HG03520 (cell line): ENCODE results near the gene FBXW4.
A peak's percentile ranks its signal among the peaks of the same experiment; 100 is the strongest.

Source experiments
- ATAC-seq: cut with Tn5 transposase; IDR thresholded peaks from one replicate; pipeline ENCODE4 v1.9.1; 2021; ENCODE audit warnings: mild to moderate bottlenecking, moderate library complexity; ENCODE audit not compliant: unreplicated experiment

The FBXW4 gene

DNA sequence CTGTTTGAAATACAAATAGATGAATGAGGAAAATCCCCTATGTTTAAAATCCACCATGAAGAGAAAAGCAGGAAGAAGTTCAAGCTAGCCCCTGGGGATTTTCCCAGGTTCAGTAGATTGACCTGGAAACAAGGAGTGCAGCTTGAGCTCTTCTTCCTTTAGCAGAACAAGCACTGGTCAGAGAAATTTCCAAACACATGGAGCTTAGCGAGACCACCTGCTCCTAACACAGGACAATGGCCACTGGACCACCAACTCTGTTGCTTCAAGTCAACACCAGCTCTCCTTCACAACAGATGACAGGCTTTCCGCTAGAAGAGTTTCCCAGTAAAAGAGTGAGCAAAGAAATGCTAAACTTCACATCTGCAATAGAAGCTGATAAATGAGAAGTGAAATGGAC lies 9.4 kb upstream of the FBXW4 start:
- no peak for ATAC-seq

- ATAC-seq = no peak
Measured at GRCh38 chr10:101696632-101697031, 1.7 kb upstream of the FBXW4 start.

- ATAC-seq = no peak
Measured at GRCh38 chr10:101695404-101695890, 477 bp upstream of the FBXW4 start.

DNA sequence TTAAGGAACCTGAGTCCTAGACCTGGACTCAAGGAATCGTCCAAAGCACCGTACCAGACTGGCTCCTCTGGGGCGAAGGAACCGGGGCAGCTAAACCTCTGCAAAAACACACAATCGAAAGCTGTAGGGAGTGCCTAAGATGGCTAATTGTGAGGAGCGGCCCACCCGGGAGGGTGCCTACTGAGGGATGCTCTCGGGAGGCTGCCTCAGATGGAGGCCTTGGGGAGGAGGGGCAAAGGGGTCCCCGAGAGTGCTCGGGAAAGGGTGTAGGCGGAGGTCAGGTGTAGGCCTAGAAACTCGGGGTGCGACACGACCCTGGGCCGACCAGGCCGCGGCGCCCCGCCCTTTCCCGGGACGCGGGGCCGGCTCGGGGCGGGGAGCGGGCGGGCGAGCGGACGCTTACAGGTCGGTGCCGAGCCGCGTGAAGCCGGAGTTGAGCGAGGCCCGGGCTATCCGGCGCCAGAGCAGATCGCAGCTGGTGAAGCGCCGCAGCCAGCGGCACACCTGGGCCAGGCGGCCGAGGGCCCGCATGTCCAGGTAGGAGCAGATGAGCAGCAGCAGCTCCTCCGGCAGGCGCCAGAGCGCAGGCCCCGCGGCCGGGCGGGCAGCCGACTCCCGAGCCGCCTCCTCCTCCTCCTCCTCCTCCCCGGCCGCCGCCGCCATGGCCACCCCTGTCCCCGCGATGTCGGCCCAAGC lies 844 bp downstream of the FBXW4 start:
- ATAC-seq = peak; percentile 52

DNA sequence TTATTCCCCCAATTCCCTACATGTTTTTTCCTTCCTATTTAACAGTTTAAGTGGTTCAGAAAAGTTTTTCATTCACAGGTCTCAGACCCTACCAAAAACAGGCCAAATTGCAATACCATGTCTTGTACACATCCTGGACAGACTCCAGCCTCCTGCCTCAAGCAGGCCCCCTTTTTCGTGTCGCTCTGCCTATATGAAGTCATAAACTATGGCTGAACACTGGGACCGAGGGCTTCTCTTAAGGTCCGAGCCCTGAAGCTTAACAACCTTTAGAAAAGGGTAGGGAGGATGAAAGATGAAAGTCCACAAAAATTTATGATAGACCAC lies 1.4 kb downstream of the FBXW4 start:
- ATAC-seq = no peak

GRCh38 chr10:101691081-101691480 lies 3.9 kb downstream of the FBXW4 start:
- no peak for ATAC-seq

- no peak for ATAC-seq
Measured at GRCh38 chr10:101690461-101690860, 4.5 kb downstream of the FBXW4 start.

DNA sequence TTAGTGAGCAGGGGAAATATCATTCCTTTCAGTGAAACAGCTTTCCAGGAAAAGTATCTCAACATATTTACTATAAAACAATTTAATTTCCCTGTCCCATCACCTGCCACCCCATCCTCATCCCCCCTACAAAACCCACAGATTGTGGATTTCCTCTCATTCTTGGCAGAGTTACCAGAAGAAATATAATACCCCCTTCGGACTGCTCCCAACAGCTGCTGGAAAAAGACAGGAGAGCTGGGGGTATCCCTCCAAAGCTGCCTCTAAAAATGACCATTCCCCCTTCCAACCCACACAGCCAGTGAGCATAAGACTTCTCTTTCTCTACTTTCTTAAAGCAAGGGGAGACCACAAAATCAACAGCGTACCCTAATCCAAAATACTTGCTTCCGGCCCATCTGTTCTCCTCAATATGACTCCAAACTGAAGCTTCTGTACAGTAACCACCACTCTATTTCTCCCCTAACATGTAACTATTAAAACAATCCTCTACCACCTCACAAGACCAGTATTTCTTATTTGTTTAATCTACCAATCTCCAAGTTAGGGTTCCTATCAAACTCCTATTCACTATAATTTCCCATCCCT lies 7.8 kb downstream of the FBXW4 start:
- ATAC-seq = no peak

DNA sequence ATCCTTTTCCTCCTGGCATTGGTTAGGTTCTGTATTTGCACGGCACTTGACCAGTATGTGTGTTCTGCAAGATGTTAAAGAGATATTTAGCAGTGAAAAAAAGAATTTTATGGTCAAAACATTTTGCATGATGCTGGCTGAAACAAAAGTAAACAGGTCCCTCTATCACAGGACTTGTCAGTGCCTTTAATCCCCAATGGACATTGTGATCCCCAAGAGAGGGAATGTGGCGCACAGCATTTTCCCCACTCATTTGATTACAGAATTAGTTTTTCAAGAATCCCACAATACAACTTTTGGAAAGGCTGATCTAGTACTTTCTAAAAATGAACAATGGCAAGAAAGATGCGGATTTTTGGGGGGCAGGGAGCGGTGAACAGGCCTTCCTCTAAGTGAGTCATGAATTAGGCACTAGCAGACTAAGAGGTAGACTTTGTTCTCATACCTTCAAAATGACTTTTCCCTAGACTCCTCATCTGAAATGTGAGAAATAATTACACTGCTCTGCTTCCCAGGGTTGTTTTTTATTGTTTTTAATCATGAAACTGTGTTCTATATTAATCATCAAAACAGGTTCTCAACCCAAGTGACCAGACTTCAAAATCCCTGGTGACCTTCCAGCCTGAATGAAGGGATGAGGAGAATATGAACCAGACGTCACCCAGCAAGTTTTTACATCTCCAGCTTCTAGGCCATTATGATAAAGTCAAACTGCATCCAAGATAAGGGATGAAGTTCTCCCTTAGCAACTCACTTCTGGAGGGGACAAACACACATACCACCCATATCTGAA lies 8.6 kb downstream of the FBXW4 start:
- ATAC-seq = no peak

DNA sequence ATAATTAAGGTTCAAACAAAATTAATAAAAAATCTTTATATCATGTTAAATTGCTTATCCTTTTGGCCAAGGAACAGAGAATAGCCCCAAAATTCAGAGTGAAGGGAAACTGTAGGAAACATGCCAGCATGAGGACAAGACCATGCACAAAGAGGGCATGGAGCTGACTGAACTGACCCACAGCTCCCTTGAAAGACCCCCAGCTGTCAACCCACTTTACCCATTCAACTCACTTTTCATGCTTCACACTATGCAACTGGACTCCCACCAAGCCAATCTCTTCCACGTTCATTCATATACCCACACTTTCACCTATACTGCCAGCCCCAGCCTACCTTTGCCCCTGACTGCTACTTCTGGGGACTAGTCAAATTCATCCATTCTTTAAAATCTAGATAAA lies 10.2 kb downstream of the FBXW4 start:
- no peak for ATAC-seq

DNA sequence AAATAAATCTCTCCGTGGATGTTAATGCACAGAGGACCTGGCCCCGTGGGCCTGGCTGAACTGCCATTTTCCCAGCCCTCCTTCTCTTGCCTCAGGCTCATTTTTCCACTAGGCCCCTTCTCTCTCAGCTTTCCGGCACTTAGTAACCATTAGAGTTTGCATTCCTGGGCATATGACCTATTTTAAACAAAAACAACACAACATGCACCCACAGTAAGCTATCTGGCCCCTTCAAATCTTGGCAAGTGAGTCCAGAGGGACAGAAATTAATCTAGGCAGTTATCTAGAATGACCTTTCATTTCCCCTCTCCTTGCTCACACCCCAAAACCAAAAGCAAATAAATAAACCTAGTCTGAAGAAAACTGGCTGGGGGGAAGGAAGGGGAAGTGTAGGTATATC lies 11.7 kb downstream of the FBXW4 start:
- no peak for ATAC-seq

DNA sequence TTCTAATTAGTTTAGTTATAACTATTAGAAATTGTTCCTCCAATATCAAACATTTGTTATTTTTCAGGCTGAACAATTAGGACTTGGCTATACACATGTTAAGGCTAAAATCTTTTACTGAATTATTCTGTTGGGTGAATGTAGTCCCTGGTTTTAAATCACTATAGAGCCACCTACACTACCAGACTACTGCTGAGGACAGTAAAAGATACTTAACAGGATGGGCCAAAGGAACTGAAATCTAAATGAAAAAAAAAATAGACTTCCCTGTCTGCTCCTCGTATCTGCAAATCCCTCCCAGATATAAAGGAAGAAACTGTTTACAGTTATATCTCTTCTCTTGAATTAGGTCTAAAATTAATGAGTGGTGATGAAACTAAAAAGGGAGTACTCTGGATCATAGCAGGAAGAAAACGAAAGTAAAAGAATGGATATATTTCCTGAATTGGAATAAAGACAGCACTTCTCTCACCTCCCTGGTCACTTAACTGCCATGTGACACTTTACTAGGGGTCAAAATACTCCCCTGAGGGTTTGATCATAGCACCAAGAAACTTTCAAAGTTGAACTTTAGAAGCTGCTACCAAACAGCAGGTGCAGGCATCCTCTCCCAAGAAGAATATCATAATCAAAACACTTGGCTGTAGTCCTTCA lies 12.7 kb downstream of the FBXW4 start:
- no peak for ATAC-seq

DNA sequence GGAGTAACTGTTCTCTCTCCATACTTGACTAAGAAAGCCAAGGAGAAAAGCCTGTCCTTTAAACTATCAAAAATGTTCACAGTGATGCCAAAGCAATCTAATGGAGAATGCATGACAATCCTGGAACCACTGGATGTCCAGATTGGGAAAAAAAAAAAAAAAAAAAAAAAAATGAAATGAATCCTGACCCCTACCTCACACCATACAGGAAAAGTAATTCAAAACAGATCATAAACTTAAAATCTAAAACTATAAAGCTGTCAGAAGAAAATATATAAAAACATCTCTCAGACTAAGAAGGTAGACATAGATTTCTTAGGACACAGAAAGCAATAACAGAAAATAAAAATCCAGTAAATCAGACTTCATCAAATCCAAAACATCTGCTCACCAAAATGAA lies 18.4 kb downstream of the FBXW4 start:
- no peak for ATAC-seq

DNA sequence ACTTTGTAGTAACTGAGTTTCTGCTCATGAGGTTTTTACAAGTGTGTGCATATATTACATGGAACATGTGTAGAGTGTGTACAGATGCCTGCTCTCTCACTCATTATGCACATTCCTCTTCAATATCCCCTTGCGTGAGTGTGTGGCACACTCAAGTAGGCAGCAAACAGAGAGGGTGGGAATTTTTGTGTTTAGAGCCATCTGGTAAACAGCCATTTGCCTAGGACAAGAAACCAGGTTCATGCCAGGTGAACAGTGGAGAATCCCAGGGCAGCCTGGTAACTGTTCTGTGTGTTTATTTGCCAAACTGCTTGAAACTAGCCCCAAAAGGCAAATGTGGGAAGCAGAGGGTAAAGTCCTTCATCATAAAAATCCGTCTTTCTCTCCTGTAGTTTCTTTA lies 19.9 kb downstream of the FBXW4 start:
- no peak for ATAC-seq

- no peak for ATAC-seq
Measured at GRCh38 chr10:101672536-101672935, 22.4 kb downstream of the FBXW4 start.

- peak; percentile 51 for ATAC-seq
Measured at GRCh38 chr10:101671453-101671852, 23.5 kb downstream of the FBXW4 start.

DNA sequence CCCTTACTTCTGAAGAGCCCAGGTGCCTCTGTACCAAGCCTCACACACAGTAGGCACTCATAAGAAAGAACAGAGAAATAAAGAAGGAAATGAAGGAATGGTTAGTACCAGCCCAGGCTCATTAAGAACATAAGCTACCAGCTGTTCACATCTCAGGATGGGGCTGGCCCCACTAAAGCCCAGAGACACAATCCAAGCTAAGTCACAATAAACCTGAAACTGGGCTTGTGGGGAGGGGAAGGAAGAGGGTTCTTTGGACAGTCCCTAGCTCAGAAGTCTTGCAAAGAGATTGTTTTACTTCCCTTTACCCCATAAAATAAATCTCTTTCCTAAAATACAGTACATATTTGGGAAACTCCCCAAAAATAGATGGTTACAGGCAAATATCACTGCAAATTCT lies 24.3 kb downstream of the FBXW4 start:
- ATAC-seq = no peak

GRCh38 chr10:101669181-101669580 lies 25.8 kb downstream of the FBXW4 start:
- ATAC-seq = no peak

DNA sequence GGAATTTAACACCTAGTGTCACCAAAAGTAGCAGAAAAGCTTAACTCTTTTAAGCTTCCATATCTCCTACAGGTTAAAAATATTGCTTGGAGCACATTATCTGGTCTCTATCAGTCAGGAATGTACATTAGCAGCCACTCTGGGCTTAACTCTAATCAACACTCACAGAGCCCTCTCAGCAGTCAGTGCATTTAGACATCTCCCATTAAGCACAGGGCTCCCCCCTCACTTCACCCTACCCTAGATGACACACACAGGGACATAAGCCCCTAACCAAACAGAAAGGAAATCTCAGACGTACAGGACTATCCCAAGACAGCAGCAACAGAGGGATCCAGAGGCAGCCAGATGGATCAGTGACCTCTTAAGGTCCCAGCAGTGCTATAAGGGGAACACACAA lies 26.4 kb downstream of the FBXW4 start:
- no peak for ATAC-seq

DNA sequence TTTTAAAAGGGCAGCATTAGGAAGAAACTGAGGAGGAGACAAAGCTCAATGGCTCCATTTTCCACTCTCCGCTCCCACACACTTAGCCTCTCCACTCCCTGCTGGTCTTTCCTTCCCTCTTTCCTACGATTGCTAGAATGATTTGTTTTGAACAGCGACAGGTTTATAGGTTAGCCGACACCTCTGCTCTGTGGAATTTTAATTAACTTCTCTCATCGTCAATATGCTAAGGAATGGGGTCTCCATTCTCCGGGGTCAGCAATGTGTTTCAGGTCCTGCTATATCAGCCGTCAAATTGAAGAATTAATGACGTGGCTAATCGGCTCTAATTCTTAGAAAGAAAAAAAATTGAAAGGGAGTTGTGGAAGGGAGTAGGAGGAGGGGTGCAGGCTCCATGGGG lies 28.9 kb downstream of the FBXW4 start:
- ATAC-seq = no peak

GRCh38 chr10:101663097-101663496 lies 31.9 kb downstream of the FBXW4 start:
- ATAC-seq = no peak

- ATAC-seq = no peak
Measured at GRCh38 chr10:101660256-101660655, 34.7 kb downstream of the FBXW4 start.
